ENCODE measurements around the gene KCNJ4.

KCNJ4 gene

DNA sequence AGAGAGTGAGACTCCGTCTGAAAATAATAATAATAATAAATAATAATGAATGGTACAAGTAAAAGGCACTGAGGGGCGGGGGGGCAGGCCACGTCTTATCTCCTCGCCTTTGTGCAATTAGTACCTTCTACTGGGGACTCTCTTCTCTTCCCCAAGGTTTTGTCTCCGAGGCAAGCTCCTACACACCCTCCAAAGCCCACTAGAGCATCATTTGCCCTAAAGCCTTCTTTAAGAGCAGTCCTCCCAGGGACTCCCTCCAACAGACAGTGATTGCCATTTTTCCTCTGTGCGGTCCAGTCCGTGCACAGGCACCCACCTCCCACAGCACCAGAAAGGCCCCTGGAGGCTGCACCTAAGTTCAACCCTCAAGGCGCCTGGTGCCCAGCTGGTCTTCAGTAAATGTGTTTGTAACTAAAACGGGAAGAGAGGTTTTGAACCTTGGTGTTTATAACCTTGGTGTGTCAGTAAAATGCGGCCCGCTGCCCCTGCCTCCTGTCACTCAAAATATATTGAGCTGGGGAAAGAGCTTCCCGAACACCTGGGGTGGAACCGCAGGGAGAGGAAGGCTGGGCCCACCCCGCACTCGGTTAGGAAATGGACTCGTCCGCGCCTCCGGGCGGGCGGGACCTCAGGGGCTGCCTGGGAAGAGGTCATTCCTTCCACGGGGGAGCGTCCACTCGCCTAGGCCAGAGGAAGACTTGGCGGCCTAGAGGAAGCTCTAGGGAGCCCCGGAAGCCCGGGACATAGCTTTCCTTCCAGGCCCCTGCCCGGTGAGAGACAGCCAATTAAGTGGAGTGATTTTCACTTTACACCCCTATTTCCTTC is 8.2 kb upstream of the KCNJ4 start:
- ATAC-seq (ENCODE audit: insufficient read depth, low read depth) = no peak
- Histone ChIP-seq H3K27ac (ENCODE audit: low read length) (no peak overlapping the region), H3K4me3 (ENCODE audit: low read depth in 1 of 2, low read length in 2 of 2) (no peak overlapping the region), H3K27me3 (ENCODE audit: insufficient read depth, low read length, poor library complexity) (peaks cover 63% of the 10 kb centered on the region), H3K9me3 (ENCODE audit: insufficient read depth, low read length, severe bottlenecking) (no peaks in the 10 kb centered on the region), H3K4me2 (ENCODE audit: insufficient read depth, low read length) (no peak overlapping the region), H3K36me3 (ENCODE audit: insufficient read depth, low read length) (no peaks in the 10 kb centered on the region), H2AFZ (ENCODE audit: low read depth, low read length) (no peak overlapping the region), H3K79me2 (ENCODE audit: insufficient read depth, low read length) (no peaks in the 10 kb centered on the region), H3K4me1 (ENCODE audit: insufficient read depth, low read length) (peaks cover 14% of the 10 kb centered on the region), H3K9ac (ENCODE audit: low read depth, low read length) (no peak overlapping the region), H4K20me1 (ENCODE audit: insufficient read depth, low read length) (peaks cover 19% of the 10 kb centered on the region)
- no peak for DNase-seq
- TF ChIP-seq, protein P1, sequence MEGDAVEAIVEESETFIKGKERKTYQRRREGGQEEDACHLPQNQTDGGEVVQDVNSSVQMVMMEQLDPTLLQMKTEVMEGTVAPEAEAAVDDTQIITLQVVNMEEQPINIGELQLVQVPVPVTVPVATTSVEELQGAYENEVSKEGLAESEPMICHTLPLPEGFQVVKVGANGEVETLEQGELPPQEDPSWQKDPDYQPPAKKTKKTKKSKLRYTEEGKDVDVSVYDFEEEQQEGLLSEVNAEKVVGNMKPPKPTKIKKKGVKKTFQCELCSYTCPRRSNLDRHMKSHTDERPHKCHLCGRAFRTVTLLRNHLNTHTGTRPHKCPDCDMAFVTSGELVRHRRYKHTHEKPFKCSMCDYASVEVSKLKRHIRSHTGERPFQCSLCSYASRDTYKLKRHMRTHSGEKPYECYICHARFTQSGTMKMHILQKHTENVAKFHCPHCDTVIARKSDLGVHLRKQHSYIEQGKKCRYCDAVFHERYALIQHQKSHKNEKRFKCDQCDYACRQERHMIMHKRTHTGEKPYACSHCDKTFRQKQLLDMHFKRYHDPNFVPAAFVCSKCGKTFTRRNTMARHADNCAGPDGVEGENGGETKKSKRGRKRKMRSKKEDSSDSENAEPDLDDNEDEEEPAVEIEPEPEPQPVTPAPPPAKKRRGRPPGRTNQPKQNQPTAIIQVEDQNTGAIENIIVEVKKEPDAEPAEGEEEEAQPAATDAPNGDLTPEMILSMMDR (IDR thresholded peaks at IDR 0.05; ENCODE audit: borderline replicate concordance, extremely low read depth, low read length, poor library complexity, severe bottlenecking) = no peak
- TF ChIP-seq EZH2 (IDR thresholded peaks at IDR 0.05; ENCODE audit: borderline replicate concordance, low read depth, low read length, severe bottlenecking) = no peak

DNA sequence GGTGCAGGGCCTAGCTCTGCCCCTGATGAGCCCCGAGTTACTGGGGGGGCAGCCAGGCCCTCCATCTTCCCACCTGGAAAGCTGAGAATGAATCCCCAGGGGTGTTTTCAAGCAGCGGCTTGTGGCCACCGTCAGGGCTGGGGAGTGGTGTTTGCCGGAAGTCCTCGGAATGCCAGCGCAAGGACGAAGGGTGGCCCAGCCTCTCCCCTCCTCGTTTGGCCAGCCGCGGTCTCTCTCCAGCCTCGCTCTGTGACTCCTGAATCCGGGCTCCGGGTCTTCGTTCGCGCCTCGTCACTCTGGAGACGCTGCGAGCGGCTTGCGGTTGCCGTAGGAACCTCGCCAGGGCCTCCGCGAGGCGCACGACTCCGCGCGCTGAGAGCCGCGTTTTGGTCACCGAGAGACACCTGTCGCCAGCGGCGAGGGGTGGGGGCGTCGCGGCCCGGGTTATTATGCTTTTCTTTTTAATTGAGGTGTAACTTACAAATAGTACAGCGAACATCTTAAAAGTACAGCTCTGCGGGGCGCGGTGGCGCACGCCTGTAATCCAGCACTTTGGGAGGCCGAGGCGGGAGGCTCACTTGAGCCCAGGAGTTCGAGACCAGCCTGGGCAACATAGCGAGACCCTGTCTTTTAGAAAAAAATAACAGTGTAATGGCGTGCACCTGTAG is 6.5 kb upstream of the KCNJ4 start:
- TF ChIP-seq EZH2 (IDR thresholded peaks at IDR 0.05; ENCODE audit: borderline replicate concordance, low read depth, low read length, severe bottlenecking) = no peak
- TF ChIP-seq, protein P1 (IDR thresholded peaks at IDR 0.05; ENCODE audit: borderline replicate concordance, extremely low read depth, low read length, poor library complexity, severe bottlenecking) = peak; percentile 39
- Histone ChIP-seq H3K9me3 (ENCODE audit: insufficient read depth, low read length, severe bottlenecking) (no peaks in the 10 kb centered on the region), H3K4me1 (ENCODE audit: insufficient read depth, low read length) (peaks cover 14% of the 10 kb centered on the region), H3K4me2 (ENCODE audit: insufficient read depth, low read length) (peak overlapping the region; percentile 49), H3K27me3 (ENCODE audit: insufficient read depth, low read length, poor library complexity) (peaks cover 57% of the 10 kb centered on the region), H2AFZ (ENCODE audit: low read depth, low read length) (no peak overlapping the region), H3K27ac (ENCODE audit: low read length) (no peak overlapping the region), H3K79me2 (ENCODE audit: insufficient read depth, low read length) (no peaks in the 10 kb centered on the region), H3K9ac (ENCODE audit: low read depth, low read length) (no peak overlapping the region), H3K36me3 (ENCODE audit: insufficient read depth, low read length) (no peaks in the 10 kb centered on the region), H3K4me3 (ENCODE audit: low read depth in 1 of 2, low read length in 2 of 2) (no peak overlapping the region), H4K20me1 (ENCODE audit: insufficient read depth, low read length) (peaks cover 19% of the 10 kb centered on the region)
- ATAC-seq (ENCODE audit: insufficient read depth, low read depth) = peak; percentile 91
- DNase-seq = peak; percentile 80

DNA sequence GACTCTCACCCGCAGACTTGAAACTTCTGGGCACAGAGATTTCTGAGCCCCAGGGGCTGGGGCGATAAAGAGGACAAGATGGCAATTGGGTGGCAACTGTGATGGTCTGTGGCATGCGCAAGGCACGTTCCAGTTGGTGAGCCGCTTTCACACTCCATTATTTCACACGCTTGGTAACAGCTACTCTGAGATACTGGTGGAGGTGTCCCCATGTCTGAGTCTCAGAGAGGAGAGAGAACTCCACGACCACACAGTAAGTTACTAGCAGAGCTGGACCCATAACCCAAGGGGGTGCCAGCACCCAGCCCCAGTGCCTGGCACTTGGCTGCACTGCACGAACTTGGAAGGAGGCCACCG is 6.0 kb upstream of the KCNJ4 start:
- Histone ChIP-seq H3K79me2 (ENCODE audit: insufficient read depth, low read length) (no peaks in the 10 kb centered on the region), H2AFZ (ENCODE audit: low read depth, low read length) (no peak overlapping the region), H3K36me3 (ENCODE audit: insufficient read depth, low read length) (no peaks in the 10 kb centered on the region), H3K4me3 (ENCODE audit: low read depth in 1 of 2, low read length in 2 of 2) (no peak overlapping the region), H3K27ac (ENCODE audit: low read length) (no peak overlapping the region), H3K27me3 (ENCODE audit: insufficient read depth, low read length, poor library complexity) (peaks cover 58% of the 10 kb centered on the region), H3K9ac (ENCODE audit: low read depth, low read length) (no peak overlapping the region), H3K4me1 (ENCODE audit: insufficient read depth, low read length) (peaks cover 14% of the 10 kb centered on the region), H4K20me1 (ENCODE audit: insufficient read depth, low read length) (peaks cover 22% of the 10 kb centered on the region), H3K4me2 (ENCODE audit: insufficient read depth, low read length) (peak overlapping the region; percentile 49), H3K9me3 (ENCODE audit: insufficient read depth, low read length, severe bottlenecking) (no peaks in the 10 kb centered on the region)
- TF ChIP-seq, protein P1 (IDR thresholded peaks at IDR 0.05; ENCODE audit: borderline replicate concordance, extremely low read depth, low read length, poor library complexity, severe bottlenecking) = no peak
- no peak for TF ChIP-seq EZH2 (IDR thresholded peaks at IDR 0.05; ENCODE audit: borderline replicate concordance, low read depth, low read length, severe bottlenecking)
- ATAC-seq (ENCODE audit: insufficient read depth, low read depth) = peak; percentile 22
- no peak for DNase-seq
